Stimulated activated naive CD8-positive, alpha-beta T cell treated with anti-CD3 and anti-CD28 coated beads, Interleukin-15, amount 100 ng/mL, for 72 hours (primary cell): Measurements from ENCODE around the gene ALG3.

Experiments used
- ATAC-seq: fragments of 150-1000 bp; cut with Tn5 transposase; 2 replicates; pipeline ENCODE4 v1.10.0; 2021; ENCODE audit warnings: mild to moderate bottlenecking, moderate library complexity
- DNase-seq, 2 donors: peaks; one replicate each; pipeline ENCODE4 v3.0.0; 2021 to 2022
- H3K27ac Mint-ChIP-seq, 2 donors: one replicate each; pipeline ENCODE4 v1.8.0; 2022; ENCODE audit warnings: mild to moderate bottlenecking in 2 of 2, mixed read lengths in 2 of 2, moderate library complexity in 2 of 2
- H3K27me3 Mint-ChIP-seq: one replicate; pipeline ENCODE4 v1.8.0; 2022; ENCODE audit warnings: mixed read lengths
- H3K4me1 Mint-ChIP-seq: one replicate; pipeline ENCODE4 v1.8.0; 2022; ENCODE audit warnings: mild to moderate bottlenecking, mixed read lengths
- H3K4me3 Mint-ChIP-seq, 2 donors: one replicate each; pipeline ENCODE4 v1.8.0; 2022; ENCODE audit warnings: mild to moderate bottlenecking in 2 of 2, mixed read lengths in 2 of 2, moderate library complexity in 1 of 2
- H3K9me3 Mint-ChIP-seq, 2 donors: one replicate each; pipeline ENCODE4 v1.8.0; 2022; ENCODE audit warnings: mixed read lengths in 2 of 2

ALG3 gene

DNA sequence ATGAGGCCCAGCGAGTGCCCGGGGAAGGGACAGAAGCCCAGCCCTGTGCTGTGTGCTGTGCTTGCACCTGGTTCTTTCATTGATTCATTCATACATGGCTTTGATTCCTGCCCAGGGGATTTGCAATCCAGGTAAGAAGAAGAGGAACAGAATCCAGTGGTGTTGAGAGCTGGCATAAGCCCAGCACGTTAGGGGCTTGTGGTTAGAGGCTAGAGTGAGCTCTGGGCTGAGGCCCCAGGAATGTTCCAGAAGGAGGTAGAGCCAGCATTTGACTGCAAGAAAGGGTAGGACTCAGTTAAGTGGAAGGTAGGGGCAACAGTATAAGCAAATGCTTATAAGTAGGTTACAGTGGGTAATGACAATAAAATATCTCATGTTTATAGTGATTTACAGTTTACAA is 17.1 kb downstream of the ALG3 start:
- peaks cover 52% of the 10 kb centered on the region for H3K27me3 Mint-ChIP-seq
- H3K4me1 Mint-ChIP-seq: peaks cover 15% of the 10 kb centered on the region
- H3K9me3 Mint-ChIP-seq: no peaks in the 10 kb centered on the region
- ATAC-seq: no peak
- no peak overlapping the region for H3K27ac Mint-ChIP-seq
- DNase-seq: no peak
- H3K4me3 Mint-ChIP-seq: peak overlapping the region; percentile 62 to 74

DNA sequence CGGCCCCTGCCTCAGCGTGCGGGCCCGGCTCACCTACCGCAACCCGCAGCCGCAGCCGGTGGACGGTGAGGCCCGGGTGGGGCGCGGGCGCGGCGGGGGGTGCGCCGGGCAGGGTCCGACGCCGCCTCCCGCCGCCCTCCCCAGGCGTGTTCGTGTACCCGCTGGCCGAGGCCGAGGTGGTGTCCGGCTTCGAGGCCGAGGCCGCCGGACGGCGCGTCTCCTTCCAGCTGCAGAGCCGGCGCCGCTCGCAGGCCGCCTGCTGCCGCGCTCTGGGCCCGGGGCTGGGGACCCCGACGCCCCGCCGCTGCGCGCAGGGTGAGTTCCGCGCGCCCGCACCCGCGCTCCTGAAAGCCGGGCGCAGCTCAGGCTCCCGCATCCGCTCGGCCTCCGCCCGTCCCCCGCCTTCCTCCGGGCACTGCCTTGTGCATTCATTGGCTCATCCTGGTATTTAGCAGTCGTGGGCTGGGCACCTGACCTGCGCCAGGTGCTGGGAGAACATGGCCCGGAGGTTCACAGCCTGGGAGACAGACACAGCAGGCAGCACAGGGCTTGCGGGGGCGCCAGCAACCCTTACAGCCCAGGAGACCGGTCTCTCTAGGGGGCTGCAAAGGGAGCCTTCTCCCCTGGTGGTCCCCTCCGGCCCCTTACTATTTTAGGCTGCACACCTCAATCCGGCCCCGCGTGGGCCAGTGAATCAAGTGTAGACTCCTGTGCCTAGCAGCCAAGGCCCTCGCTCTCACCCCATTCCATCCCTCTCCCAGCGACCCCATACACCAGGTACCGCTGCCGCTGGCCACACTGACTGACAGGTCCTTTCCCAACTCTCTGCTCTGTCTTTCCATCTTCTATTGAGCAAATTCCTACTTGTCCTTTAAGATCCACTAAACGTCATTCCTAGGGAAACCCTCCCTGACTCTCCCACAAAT is 17.9 kb downstream of the ALG3 start:
- Mint-ChIP-seq H3K4me3 (peak overlapping the region; percentile 62 to 74), H3K27ac (peak overlapping the region in 1 of 2 donors; percentile 6), H3K4me1 (peaks cover 15% of the 10 kb centered on the region), H3K9me3 (no peaks in the 10 kb centered on the region), H3K27me3 (peaks cover 60% of the 10 kb centered on the region)
- DNase-seq: no peak
- no peak for ATAC-seq

DNA sequence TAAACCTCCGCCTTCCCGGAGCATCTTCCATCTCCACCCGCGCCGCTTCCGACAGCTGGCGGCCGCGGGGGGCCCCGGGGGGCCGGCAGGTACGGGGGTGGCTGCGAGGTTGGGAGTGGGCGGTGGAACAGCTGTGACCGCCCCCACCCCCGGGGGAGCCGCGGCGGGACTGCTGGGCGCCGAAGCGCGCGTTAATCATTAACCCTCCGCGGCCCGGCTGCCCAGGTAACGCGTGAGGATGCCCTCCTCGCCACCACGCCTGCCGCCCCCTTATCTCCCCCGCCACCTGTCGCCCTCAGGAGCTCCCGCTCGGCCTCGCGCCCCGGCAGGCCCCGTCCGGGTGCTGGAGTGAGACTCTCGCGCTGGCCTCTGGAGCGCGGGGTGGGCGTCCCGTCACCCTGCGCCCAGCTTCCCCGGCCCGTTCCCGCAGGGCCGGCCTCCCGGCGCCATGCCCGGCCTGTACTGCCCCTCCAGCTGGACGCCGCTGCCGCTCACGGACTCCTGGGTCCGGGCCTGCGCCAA is 18.6 kb downstream of the ALG3 start:
- H3K4me3 Mint-ChIP-seq: peak overlapping the region in 1 of 2 donors; percentile 27
- ATAC-seq: peak; percentile 19
- no peak for DNase-seq
- no peaks in the 10 kb centered on the region for H3K9me3 Mint-ChIP-seq
- H3K27me3 Mint-ChIP-seq: peaks cover 67% of the 10 kb centered on the region
- H3K27ac Mint-ChIP-seq: no peak overlapping the region
- H3K4me1 Mint-ChIP-seq: peaks cover 15% of the 10 kb centered on the region

DNA sequence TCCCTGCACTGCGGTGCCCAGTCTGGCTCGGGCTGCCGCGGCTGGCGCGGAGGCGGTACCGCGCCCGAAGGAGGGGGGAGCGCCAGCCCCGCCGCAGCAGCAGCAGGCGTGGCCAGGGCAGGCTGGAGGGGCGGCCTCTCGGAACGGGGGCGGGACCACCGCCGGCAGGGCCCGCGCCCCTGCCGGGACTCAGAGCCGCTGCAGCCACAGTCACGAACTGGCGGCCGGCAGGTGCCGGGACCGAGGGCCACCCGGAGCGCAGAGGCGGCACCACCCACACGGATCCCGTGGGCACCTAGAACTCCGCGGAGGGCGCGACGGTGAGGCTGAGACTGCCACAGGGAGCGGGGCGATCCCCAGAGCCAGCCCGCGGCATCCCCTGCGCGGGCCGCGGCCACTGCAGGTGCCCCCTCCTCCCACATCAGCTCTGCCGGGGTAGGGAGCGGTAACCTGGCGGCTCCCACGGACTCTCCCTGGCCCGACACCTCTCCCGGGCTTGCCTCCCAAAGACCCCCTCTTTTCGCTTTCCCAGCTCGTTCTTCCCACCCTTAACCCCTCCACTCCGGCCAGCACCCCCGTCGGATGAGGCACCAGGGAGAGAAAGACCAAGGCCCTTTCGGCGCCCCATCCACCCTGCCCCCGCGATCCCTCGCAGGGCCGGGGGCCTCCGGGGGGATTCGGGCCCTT is 19.2 kb downstream of the ALG3 start, which contains the start of gene VWA5B2:
Gene VWA5B2 (plus strand): TSS at position 192 of the 687 bp plus-strand sequence. CDS start 944 bp downstream, outside the sequence.
- no peaks in the 10 kb centered on the region for H3K9me3 Mint-ChIP-seq
- ATAC-seq (peak; percentile 80), DNase-seq (peak; percentile 60 to 77)
- H3K27me3 Mint-ChIP-seq: peaks cover 73% of the 10 kb centered on the region
- H3K4me1 Mint-ChIP-seq: peaks cover 15% of the 10 kb centered on the region
- H3K4me3 Mint-ChIP-seq: peak within 1 kb of the TSS; percentile 76 to 82
- H3K27ac Mint-ChIP-seq: no peak within 1 kb of the TSS

DNA sequence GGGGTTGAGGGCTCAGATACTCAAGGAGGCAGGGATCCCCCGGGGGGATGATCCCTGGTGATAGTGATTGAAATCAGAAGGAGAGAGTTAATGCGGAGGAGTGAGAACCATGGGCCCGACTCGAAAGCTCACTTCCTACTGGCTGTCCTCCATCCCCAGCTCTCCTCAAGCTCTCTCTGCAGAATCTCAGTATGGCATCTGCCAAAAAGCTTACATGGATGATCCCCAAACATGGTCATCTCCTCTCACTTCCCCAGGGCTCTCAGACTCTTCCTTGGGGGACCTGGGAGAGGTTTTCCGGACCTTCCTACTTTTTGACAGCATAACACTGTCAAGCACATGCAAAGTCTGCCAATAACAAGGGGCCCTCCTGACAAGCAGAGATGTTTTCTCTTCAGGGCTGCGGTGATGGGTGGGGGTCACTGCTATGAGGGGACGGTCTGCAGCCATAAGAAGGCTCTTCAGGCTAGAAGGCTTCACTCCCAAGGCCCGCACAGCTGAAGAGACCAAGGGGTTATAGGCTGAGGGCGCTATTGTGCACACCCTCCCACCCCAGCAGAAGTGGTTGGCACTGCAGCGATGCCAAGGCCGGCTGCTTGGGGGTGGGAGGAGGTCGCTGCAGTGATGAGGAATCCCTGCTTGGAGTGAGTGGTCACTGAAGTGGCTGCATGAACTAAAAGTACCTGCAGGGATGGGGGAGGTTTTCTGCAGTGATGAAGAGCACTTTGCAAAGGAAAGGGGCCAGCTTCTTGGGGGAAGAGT is 20.2 kb downstream of the ALG3 start:
- ATAC-seq (no peak), DNase-seq (no peak)
- peaks cover 15% of the 10 kb centered on the region for H3K4me1 Mint-ChIP-seq
- peak overlapping the region; percentile 76 to 82 for H3K4me3 Mint-ChIP-seq
- H3K27ac Mint-ChIP-seq: no peak overlapping the region
- no peaks in the 10 kb centered on the region for H3K9me3 Mint-ChIP-seq
- H3K27me3 Mint-ChIP-seq: peaks cover 82% of the 10 kb centered on the region

DNA sequence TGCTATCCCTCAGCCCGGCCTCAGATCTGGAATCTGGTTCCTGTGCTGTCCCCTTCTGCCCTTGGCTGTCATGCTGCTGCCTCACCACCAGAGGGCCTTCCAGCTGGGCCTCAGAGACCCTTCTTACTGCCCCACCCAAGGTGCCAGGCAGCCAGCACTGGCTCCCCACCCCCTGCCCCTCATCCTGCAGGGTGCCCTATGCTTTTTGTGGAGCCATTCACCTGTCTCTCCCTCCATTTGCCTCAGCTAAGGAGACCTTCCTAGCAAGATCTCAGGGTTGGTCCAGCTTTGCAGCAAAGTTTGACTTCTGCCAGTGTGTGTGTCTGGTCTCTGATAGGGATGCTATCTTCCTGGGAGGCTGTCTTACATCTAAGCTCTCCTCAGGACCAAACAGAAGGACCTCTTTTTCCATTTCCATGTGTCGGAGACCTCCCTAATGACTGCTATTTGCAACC is 21.3 kb downstream of the ALG3 start:
- peak; percentile 51 to 60 for DNase-seq
- peaks cover 74% of the 10 kb centered on the region for H3K27me3 Mint-ChIP-seq
- peak; percentile 52 for ATAC-seq
- H3K27ac Mint-ChIP-seq: no peak overlapping the region
- H3K9me3 Mint-ChIP-seq: no peaks in the 10 kb centered on the region
- H3K4me1 Mint-ChIP-seq: peaks cover 15% of the 10 kb centered on the region
- H3K4me3 Mint-ChIP-seq: no peak overlapping the region

DNA sequence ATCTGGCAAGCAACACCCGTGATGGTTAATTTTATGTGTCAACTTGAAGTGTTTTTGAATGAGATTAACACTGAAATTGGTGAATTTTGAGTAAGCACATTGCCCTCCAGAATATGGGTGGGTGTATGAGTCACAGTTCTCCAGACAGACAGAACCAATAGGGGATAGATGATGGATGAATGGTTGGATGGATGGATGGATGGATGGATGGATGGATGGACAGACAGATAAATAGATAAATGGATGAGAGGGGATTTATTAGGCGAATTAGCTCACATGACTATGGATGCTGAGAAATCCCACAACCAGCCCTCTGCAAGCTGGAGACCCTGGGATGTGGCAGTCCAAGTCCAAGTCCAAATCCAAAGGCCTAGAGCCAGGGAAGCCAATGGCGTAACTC is 24.8 kb downstream of the ALG3 start:
- H3K27me3 Mint-ChIP-seq: peaks cover 51% of the 10 kb centered on the region
- no peak overlapping the region for H3K4me3 Mint-ChIP-seq
- H3K4me1 Mint-ChIP-seq: peaks cover 4% of the 10 kb centered on the region
- no peaks in the 10 kb centered on the region for H3K9me3 Mint-ChIP-seq
- DNase-seq (no peak), ATAC-seq (no peak)
- H3K27ac Mint-ChIP-seq: no peak overlapping the region

DNA sequence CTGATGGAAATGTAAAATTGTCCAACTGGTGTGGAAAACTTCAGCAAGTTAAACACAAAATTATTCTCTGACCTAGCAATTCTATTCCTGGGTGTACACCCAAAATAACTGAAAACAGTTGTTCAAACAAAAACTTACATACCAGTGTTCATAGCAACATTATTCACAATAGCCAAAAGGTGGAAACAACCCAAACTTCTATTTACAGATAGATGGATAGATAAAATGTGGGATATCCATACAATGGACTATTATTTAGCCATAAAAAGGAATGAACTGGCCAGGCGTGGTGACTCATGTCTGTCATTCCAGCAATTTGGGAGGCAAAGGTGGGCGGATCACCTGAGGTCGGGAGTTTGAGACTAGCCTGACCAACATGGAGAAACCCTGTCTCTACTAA is 26.2 kb downstream of the ALG3 start:
- ATAC-seq: no peak
- peaks cover 37% of the 10 kb centered on the region for H3K27me3 Mint-ChIP-seq
- no peaks in the 10 kb centered on the region for H3K4me1 Mint-ChIP-seq
- no peak overlapping the region for H3K4me3 Mint-ChIP-seq
- H3K27ac Mint-ChIP-seq: no peak overlapping the region
- H3K9me3 Mint-ChIP-seq: no peaks in the 10 kb centered on the region
- DNase-seq: no peak

DNA sequence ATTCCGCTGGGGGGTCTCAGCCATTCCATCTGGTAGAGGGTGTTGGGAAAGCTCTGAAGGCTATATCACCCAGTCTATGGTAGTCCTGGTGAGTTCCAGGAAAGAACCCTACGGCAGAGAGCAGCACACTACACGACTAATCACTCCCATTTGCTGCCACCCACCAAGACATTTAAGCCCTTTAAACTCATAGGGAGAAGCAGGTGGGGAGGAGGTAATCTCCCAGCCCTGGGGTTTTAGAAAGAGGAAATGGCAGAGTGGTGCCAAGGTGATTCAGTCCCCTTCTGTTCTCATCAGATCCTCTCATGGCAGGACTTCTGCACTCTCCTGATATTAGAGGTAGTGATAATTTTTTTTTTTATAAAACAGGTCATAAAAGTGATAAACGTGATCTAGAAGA is 29.9 kb downstream of the ALG3 start:
- Mint-ChIP-seq H3K4me3 (no peak overlapping the region), H3K27ac (no peak overlapping the region), H3K9me3 (no peaks in the 10 kb centered on the region), H3K4me1 (no peaks in the 10 kb centered on the region), H3K27me3 (peaks cover 4% of the 10 kb centered on the region)
- no peak for DNase-seq
- ATAC-seq: no peak

DNA sequence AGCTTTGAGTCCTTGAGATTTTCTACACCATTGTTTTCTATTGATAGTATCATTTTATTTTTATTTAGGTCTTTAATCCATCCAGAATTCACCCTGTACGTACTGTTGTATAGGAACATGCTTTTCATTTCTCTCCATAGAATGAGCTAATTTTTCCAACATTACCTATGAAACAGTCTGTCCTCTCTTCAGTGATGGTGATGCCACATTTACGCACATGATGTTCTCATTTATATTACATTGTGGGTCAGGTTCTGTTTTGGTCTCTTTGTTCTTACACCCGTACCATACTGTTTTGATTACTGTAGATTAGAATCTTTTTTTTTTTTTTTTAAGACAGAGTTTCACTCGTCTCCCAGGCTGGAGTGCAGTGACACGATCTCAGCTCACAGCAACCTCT is 37.0 kb downstream of the ALG3 start:
- H3K4me3 Mint-ChIP-seq: no peak overlapping the region
- peaks cover 6% of the 10 kb centered on the region for H3K27me3 Mint-ChIP-seq
- ATAC-seq (no peak), DNase-seq (no peak)
- no peaks in the 10 kb centered on the region for H3K9me3 Mint-ChIP-seq
- no peaks in the 10 kb centered on the region for H3K4me1 Mint-ChIP-seq
- H3K27ac Mint-ChIP-seq: no peak overlapping the region

DNA sequence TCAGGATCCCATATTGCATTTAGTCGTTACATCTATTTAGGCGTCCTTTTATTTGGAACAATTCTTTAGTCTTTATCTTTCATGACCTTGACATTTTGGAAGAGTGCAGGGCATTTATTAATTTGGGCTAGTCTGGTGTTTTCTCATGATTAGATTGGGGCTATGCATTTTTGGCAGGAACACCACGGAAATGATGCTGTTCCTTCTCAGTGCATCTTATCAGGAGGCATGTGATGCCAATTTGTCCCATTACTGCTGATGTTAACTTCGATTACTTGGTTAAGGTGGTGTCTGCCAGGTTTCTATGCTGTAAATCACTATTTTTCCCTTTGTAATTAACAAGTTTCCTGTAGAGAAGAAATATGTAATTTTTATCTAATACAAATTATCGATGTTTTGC is 37.5 kb downstream of the ALG3 start:
- Mint-ChIP-seq H3K9me3 (no peaks in the 10 kb centered on the region), H3K27ac (no peak overlapping the region), H3K4me3 (no peak overlapping the region), H3K27me3 (peaks cover 10% of the 10 kb centered on the region), H3K4me1 (no peaks in the 10 kb centered on the region)
- DNase-seq (no peak), ATAC-seq (no peak)

DNA sequence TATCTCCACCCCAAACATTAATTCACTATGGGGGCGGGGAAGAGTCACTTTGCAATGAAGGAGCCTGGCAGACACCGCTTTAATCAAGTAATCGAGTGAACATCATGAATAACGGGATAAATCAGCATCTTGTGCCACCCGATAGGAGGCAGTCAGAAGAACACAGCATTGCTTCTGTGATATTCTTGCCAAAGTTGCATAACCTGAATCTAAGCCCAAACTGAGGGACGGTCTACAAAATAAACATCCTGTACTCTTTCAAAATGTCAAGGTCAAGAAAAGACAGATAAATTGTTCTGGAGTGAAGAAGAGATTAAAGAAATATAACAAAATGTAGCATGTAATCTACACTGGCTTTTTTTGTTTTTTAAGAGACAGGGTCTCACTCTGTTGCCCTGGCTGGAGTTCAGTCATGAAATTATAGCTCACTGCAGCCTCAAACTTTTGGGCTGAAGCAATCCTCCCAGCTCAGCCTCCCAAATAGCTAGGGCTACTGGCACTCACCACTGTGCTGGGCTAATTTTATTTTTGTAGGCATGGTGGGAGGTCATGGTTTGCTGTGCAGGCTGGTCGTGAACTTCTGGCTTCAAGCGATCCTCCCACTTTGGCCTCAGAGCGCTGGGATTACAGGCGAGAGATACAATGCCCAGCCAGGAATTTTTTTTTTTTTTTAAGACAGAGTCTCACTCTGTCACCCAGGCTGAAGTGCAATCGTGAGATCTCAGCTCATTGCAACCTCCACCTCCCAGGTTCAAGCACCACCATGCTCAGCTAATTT is 39.4 kb downstream of the ALG3 start:
- DNase-seq (no peak), ATAC-seq (no peak)
- H3K4me3 Mint-ChIP-seq: no peak overlapping the region
- peaks cover 21% of the 10 kb centered on the region for H3K27me3 Mint-ChIP-seq
- H3K9me3 Mint-ChIP-seq: no peaks in the 10 kb centered on the region
- no peak overlapping the region for H3K27ac Mint-ChIP-seq
- no peaks in the 10 kb centered on the region for H3K4me1 Mint-ChIP-seq

DNA sequence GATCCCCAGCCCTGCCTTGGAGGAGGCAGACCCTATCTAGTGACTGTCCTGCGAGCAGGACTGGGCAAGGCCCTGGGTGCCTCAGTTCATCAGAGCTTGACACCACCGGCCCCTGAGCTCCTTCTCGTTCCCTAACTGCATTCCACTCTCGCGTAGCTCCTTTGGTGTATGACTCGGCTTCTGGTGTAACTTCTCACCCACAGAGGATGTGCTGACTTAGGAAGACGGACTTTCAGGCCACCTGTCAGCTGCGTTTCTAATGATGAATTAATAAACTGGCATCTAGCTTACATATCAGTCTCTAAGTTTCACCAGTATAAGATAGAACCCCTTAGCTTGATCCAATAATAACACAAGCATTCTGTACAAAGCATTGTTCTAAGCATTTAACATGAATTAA is 45.2 kb downstream of the ALG3 start:
- Mint-ChIP-seq H3K27ac (no peak overlapping the region), H3K4me3 (no peak overlapping the region), H3K9me3 (no peaks in the 10 kb centered on the region), H3K4me1 (no peaks in the 10 kb centered on the region), H3K27me3 (peaks cover 21% of the 10 kb centered on the region)
- DNase-seq (no peak), ATAC-seq (no peak)

DNA sequence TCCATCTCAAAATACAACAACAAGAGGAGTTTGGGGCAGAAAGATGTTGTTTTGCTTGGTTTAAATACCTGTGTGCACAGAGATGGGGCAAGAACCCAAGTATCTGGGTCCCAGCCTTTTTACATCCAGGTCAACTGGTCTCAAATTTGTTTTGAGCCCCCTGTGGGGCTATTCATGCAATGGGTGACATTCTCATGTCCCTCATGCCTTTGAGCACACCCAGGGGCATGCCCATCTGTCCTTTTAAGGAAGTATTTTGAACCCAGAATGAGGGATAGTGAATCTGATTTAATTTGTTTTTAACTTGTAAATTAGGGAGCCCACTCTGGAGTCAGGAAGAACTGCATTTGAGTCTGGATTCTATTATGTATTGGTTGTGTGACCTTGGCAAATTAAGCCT is 47.9 kb downstream of the ALG3 start:
- Mint-ChIP-seq H3K27ac (no peak overlapping the region), H3K4me1 (no peaks in the 10 kb centered on the region), H3K9me3 (no peaks in the 10 kb centered on the region), H3K27me3 (peaks cover 6% of the 10 kb centered on the region), H3K4me3 (no peak overlapping the region)
- DNase-seq: no peak
- ATAC-seq: no peak

DNA sequence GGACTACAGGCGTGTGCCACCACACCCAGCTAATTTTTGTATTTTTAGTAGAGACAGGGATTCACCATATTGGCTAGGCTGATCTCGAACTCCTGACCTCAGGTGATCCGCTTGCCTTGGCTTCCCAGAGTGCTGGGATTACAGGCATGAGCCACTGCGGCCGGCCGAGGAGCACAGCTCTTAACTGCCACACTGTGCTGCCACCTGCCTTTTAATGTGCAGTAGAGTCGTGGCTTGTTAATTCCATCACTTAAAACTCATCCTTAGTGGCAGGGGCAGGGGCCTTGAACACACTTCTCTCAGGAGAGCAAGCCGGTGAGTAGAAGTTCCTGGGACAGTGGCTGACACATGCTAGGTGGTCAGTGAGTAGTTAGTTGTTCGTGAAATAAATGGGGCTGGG is 50.3 kb downstream of the ALG3 start:
- H3K4me3 Mint-ChIP-seq: no peak overlapping the region
- ATAC-seq: peak; percentile 11
- no peaks in the 10 kb centered on the region for H3K27me3 Mint-ChIP-seq
- H3K9me3 Mint-ChIP-seq: no peaks in the 10 kb centered on the region
- no peaks in the 10 kb centered on the region for H3K4me1 Mint-ChIP-seq
- no peak for DNase-seq
- no peak overlapping the region for H3K27ac Mint-ChIP-seq
